Activated T-helper 1 cell treated with Interleukin-2 at 50 U/mL for 16 hours (primary cell): Measurements from ENCODE around the gene LIPE.

Experiments used
- DNase-seq: peaks from one replicate; pipeline ENCODE4 v3.0.0-alpha.2; 2020; ENCODE audit warnings: low read depth

Gene LIPE

DNA sequence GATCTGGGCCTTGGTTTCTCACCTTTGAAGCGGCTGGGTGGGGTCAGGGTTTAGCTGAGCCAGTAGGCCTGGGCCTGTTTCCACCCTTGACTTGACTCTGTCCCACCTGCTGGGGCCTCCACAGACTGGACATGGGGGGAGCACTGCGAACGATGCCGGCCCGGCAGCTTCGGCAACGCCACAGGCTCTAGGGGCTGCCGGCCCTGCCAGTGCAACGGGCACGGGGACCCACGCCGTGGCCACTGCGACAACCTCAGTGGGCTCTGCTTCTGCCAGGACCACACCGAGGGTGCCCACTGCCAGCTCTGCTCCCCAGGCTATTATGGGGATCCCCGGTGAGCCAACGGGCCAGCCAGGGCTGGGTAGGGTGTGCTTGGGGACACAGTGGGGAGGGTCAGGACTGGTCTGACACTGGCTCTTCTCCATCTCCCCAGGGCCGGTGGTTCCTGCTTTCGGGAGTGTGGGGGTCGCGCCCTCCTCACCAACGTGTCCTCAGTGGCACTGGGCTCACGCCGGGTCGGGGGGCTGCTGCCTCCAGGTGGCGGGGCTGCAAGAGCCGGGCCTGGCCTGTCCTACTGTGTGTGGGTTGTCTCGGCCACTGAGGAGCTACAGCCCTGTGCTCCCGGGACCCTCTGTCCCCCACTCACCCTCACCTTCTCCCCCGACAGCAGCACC, 73.7 kb downstream of the LIPE start:
- no peak for DNase-seq

DNA sequence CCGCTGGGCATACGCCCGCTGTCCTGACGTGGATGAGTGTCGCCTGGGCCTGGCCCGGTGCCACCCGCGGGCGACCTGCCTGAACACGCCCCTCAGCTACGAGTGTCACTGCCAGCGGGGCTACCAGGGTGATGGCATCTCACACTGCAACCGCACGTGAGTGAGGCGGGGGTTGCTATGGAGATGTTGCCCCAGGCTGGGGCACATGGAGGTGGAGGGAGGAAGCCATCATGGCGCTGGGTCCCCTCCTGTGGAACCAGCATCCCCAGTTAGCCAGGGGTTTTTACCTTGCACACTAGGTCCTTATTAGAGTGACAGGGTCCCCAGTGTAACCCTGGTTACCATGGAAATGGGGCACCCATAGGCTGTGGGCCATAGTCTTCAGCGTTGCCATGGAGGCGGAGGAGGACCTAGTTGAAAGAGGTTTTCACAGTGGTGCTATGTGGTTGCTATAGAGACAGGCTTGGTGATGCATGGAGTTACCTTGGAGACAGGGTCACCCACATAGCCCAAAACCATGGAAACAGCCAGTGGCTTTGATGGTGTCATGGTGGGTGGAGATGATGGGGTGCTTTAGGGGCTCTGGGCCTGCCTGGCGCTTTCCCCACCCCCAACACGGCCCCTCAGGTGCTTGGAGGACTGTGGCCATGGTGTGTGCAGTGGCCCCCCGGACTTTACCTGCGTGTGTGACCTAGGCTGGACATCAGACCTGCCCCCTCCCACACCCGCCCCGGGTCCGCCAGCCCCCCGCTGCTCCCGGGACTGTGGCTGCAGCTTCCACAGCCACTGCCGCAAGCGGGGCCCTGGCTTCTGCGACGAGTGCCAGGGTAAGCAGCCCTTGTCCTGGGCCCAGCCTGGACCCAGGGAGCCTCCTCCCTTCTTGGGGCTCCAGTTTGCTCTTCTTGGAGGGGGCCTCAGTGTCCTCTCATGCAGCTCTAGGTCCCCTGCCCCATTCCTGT, 74.6 kb downstream of the LIPE start:
- no peak for DNase-seq
